ENCODE measurements around the gene IGDCC3.

Gene IGDCC3

DNA sequence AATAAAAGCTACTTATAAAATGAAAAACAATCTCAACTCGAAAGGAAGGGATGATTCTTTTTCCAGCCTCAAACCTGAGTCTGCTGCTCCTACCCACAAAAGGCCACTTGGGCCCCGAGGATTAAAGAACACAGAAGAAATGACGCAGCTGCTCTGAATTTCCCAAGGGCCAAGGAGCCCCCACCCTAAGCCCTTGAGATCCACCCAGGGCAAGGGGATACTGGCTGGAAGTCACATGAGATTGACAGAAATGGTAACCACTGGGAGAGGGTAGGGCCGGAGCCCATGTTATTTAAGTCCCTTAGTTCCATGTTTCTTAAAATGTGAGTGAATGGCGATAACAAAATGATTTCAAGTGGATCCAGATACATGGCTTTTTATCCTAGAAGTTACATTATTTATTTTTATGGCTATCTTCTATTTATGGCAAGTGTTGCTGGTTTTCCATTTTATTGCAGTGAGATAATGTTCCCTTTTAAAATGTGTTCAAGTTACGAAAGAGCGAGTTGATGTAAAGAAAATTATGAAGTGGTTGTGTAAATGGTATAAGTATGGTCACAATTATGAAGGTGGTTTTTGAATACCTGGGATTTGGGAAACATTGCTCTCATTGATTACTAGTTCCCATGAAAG is 28.1 kb upstream of the IGDCC3 start:
- TF ChIP-seq, protein P1, sequence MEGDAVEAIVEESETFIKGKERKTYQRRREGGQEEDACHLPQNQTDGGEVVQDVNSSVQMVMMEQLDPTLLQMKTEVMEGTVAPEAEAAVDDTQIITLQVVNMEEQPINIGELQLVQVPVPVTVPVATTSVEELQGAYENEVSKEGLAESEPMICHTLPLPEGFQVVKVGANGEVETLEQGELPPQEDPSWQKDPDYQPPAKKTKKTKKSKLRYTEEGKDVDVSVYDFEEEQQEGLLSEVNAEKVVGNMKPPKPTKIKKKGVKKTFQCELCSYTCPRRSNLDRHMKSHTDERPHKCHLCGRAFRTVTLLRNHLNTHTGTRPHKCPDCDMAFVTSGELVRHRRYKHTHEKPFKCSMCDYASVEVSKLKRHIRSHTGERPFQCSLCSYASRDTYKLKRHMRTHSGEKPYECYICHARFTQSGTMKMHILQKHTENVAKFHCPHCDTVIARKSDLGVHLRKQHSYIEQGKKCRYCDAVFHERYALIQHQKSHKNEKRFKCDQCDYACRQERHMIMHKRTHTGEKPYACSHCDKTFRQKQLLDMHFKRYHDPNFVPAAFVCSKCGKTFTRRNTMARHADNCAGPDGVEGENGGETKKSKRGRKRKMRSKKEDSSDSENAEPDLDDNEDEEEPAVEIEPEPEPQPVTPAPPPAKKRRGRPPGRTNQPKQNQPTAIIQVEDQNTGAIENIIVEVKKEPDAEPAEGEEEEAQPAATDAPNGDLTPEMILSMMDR (IDR thresholded peaks at IDR 0.05; ENCODE audit: extremely low read depth, missing control alignments), result no peak
- no peak for DNase-seq (ENCODE audit: low spot score)

- TF ChIP-seq, protein P1 (IDR thresholded peaks at IDR 0.05; ENCODE audit: extremely low read depth, missing control alignments), result no peak
- no peak for DNase-seq (ENCODE audit: low spot score)
Observed at GRCh38 chr15:65404186-65404872, 26.5 kb upstream of the IGDCC3 start.

GRCh38 chr15:65402961-65403360 is 25.2 kb upstream of the IGDCC3 start:
- TF ChIP-seq, protein P1 (IDR thresholded peaks at IDR 0.05; ENCODE audit: extremely low read depth, missing control alignments), result no peak
- DNase-seq (ENCODE audit: low spot score), result no peak

GRCh38 chr15:65401611-65402240 is 23.9 kb upstream of the IGDCC3 start:
- DNase-seq (ENCODE audit: low spot score), result no peak
- TF ChIP-seq, protein P1 (IDR thresholded peaks at IDR 0.05; ENCODE audit: extremely low read depth, missing control alignments), result no peak

GRCh38 chr15:65400760-65401610 is 23.2 kb upstream of the IGDCC3 start:
- peak; percentile 86 for DNase-seq (ENCODE audit: low spot score)

DNA sequence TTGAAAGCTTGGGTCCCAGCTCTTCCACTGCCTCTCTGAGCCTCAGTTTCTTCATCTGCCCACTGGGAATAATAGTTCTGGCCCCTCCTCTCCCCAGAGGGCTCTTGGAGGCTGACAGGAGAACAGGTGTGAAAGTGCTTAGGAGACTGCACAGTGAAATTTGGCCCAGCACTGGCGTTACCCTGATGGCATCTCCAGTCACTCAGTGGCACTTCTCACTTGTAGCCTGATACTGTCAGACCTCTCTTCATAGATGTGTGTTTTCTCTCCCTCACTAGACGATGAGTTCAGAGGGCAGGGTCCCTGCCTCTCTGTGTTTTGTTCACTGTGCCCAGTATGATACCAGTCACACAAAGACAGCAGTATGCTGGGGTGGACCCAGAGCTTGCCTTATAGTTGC is 22.2 kb upstream of the IGDCC3 start:
- TF ChIP-seq, protein P1 (IDR thresholded peaks at IDR 0.05; ENCODE audit: extremely low read depth, missing control alignments), result no peak

More at GRCh38 chr15:65400760-65401610, 23.2 kb upstream of the IGDCC3 start:
- TF ChIP-seq, protein P1 (IDR thresholded peaks at IDR 0.05; ENCODE audit: extremely low read depth, missing control alignments), result peak; percentile 72

More for the DNA sequence above, 22.2 kb upstream of the IGDCC3 start:
- no peak for DNase-seq (ENCODE audit: low spot score)

Measured in GM20000 (cell line).